ENCODE data around the gene GALNT18.

GALNT18 gene

GRCh38 chr11:11403763-11404725 is 217.8 kb downstream of the GALNT18 start:
- DNase-seq = no peak

- no peak for DNase-seq
These were observed 219.8 kb downstream of the GALNT18 start for GRCh38 chr11:11401960-11402535.

GRCh38 chr11:11400635-11401232 is 221.1 kb downstream of the GALNT18 start:
- DNase-seq = no peak

- DNase-seq = no peak
These were observed 221.7 kb downstream of the GALNT18 start for GRCh38 chr11:11400121-11400520.

GRCh38 chr11:11397781-11398180 is 224.0 kb downstream of the GALNT18 start:
- no peak for DNase-seq

GRCh38 chr11:11397036-11397415 is 224.8 kb downstream of the GALNT18 start:
- no peak for DNase-seq

- no peak for DNase-seq
These were observed 225.3 kb downstream of the GALNT18 start for GRCh38 chr11:11396301-11397035.

- no peak for DNase-seq
These were observed 226.7 kb downstream of the GALNT18 start for GRCh38 chr11:11395126-11395525.

GRCh38 chr11:11394241-11394640 is 227.6 kb downstream of the GALNT18 start:
- DNase-seq = no peak

- no peak for DNase-seq
These were observed 229.9 kb downstream of the GALNT18 start for GRCh38 chr11:11391796-11392463.

- DNase-seq = peak; percentile 65
These were observed 230.6 kb downstream of the GALNT18 start for GRCh38 chr11:11391169-11391568.

GRCh38 chr11:11390068-11390771 is 231.6 kb downstream of the GALNT18 start:
- no peak for DNase-seq

- DNase-seq = no peak
These were observed 232.6 kb downstream of the GALNT18 start for GRCh38 chr11:11389238-11389637.

- DNase-seq = no peak
These were observed 234.0 kb downstream of the GALNT18 start for GRCh38 chr11:11387622-11388305.

- DNase-seq = no peak
These were observed 234.6 kb downstream of the GALNT18 start for GRCh38 chr11:11387207-11387606.

- no peak for DNase-seq
These were observed 237.0 kb downstream of the GALNT18 start for GRCh38 chr11:11384829-11385228.

GRCh38 chr11:11383995-11384394 is 237.8 kb downstream of the GALNT18 start:
- peak; percentile 46 for DNase-seq

- DNase-seq = peak; percentile 99
These were observed 238.8 kb downstream of the GALNT18 start for GRCh38 chr11:11382858-11383532.

- no peak for DNase-seq
These were observed 240.2 kb downstream of the GALNT18 start for GRCh38 chr11:11381471-11382105.

- no peak for DNase-seq
These were observed 240.9 kb downstream of the GALNT18 start for GRCh38 chr11:11380883-11381282.

Data from DMS79 (cell line).